Measurements from ENCODE around the gene PARD3B.

Gene PARD3B

DNA sequence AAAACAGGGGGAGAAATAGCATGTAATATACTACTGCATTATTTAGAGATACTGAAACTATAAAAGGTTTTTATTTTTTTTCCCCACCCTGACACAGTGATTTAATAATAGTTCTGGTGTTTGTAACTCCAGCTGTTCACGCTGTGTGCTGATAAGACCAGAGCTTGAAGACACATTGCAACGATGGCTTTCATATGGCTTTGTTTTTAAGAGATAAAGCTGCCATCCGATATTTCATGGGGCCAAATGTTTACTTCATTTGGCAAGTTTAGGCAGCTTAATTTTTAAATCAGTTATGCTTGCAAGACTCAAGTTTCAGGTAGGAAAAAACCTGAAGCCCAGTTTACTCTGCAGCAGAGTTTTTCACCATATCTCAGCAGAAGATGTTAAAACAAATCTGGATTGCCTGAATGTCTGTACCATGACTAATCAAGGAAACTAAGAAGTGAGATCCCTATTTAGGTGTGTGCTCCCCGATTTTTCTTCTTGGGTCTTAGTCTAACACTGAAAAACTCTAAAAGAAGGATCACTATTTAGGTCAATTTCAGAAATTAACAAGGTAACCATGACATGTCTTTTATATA, 508.6 kb downstream of the PARD3B start:
- TF ChIP-seq SUZ12 (IDR thresholded peaks at IDR 0.05; ENCODE audit: extremely low read depth, insufficient read depth, insufficient read length) (no peak), YY1 (IDR thresholded peaks at IDR 0.05; ENCODE audit: insufficient read depth, insufficient read length) (no peak), ZNF274 (IDR thresholded peaks at IDR 0.05; ENCODE audit: low read depth, low read length) (no peak)
- no peak overlapping the region for H3K4me3 ChIP-seq (ENCODE audit: insufficient read length, low read depth)
- no peak for DNase-seq (ENCODE audit: low read depth, low spot score)
- peaks cover 4% of the 10 kb centered on the region; the same call in 1 of the 2 replicates for H3K9me3 ChIP-seq (ENCODE audit: insufficient read depth, low read length)
- H3K9ac ChIP-seq (ENCODE audit: insufficient read length, low read depth) = no peak overlapping the region
- H3K4me1 ChIP-seq (ENCODE audit: insufficient read depth, insufficient read length) = no peaks in the 10 kb centered on the region
- no peaks in the 10 kb centered on the region for H3K27me3 ChIP-seq (ENCODE audit: insufficient read depth, insufficient read length)
- no peaks in the 10 kb centered on the region for H3K36me3 ChIP-seq (ENCODE audit: insufficient read depth, insufficient read length, low read length)

DNA sequence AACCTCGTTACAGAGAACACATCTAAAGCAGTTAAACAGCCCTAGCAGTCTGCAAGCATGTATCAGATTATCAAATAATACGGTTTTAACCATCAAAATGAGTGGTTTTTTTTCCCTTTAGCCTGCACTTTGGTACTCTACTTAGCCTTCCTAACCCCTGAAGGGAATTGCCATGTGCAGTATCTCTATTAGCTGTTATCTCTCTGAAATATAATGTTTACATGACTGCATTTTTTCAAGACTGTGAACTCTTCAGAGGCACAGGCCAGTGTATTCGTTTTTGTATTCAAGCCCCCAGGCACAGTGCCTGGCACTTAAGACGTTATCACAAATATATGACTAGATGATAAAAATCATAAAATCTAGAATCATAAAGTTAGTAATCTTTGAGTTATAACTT, 509.5 kb downstream of the PARD3B start:
- DNase-seq (ENCODE audit: low read depth, low spot score) = no peak
- no peak overlapping the region for H3K9ac ChIP-seq (ENCODE audit: insufficient read length, low read depth)
- H3K36me3 ChIP-seq (ENCODE audit: insufficient read depth, insufficient read length, low read length) = no peaks in the 10 kb centered on the region
- no peaks in the 10 kb centered on the region for H3K4me1 ChIP-seq (ENCODE audit: insufficient read depth, insufficient read length)
- TF ChIP-seq YY1 (IDR thresholded peaks at IDR 0.05; ENCODE audit: insufficient read depth, insufficient read length) (no peak), SUZ12 (IDR thresholded peaks at IDR 0.05; ENCODE audit: extremely low read depth, insufficient read depth, insufficient read length) (no peak), ZNF274 (IDR thresholded peaks at IDR 0.05; ENCODE audit: low read depth, low read length) (no peak)
- H3K27me3 ChIP-seq (ENCODE audit: insufficient read depth, insufficient read length) = no peaks in the 10 kb centered on the region
- no peak overlapping the region for H3K4me3 ChIP-seq (ENCODE audit: insufficient read length, low read depth)
- H3K9me3 ChIP-seq (ENCODE audit: insufficient read depth, low read length) = no peaks in the 10 kb centered on the region

DNA sequence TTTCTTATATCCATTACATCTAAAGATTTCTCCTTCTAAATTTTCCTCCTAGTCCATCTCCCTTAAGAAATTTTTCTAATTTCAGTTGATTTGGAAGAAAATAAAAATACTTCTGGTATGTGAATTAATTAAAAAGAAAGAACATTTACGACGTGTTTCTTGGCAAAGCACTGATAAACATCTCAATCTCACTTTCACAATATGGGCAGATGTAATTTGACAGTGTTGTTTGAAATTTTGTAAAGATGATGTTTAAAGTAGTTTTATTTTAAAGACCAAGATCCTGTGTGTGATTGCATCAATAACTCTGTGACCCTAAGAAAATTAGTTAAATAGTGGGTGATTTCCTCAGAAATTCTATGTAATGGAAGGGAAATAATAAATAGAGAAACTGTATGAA, 510.0 kb downstream of the PARD3B start:
- DNase-seq (ENCODE audit: low read depth, low spot score) = no peak
- H3K4me3 ChIP-seq (ENCODE audit: insufficient read length, low read depth) = no peak overlapping the region
- H3K4me1 ChIP-seq (ENCODE audit: insufficient read depth, insufficient read length) = no peaks in the 10 kb centered on the region
- H3K36me3 ChIP-seq (ENCODE audit: insufficient read depth, insufficient read length, low read length) = no peaks in the 10 kb centered on the region
- no peak overlapping the region for H3K9ac ChIP-seq (ENCODE audit: insufficient read length, low read depth)
- H3K9me3 ChIP-seq (ENCODE audit: insufficient read depth, low read length) = no peaks in the 10 kb centered on the region
- no peaks in the 10 kb centered on the region for H3K27me3 ChIP-seq (ENCODE audit: insufficient read depth, insufficient read length)
- TF ChIP-seq ZNF274 (IDR thresholded peaks at IDR 0.05; ENCODE audit: low read depth, low read length) (no peak), SUZ12 (IDR thresholded peaks at IDR 0.05; ENCODE audit: extremely low read depth, insufficient read depth, insufficient read length) (no peak), YY1 (IDR thresholded peaks at IDR 0.05; ENCODE audit: insufficient read depth, insufficient read length) (no peak)

DNA sequence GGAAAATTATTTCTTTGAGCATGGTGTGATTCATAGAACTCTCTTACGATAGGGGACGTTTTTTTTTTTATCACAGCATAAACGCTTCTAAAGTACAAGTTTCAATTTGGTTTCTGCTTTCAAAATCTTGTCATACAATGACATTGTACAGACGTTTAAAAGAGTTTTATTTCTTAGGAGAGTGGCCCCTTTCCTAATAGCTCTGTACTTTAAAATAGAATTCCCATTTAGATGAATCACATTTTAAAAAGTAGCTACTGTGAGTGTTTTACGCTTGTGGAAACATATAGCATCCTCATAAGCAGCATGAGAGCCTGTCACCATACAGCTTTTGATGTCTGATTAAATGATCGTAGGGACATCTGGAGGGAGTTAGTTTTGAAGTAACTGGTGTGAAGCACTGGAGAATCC, 510.9 kb downstream of the PARD3B start:
- TF ChIP-seq SUZ12 (IDR thresholded peaks at IDR 0.05; ENCODE audit: extremely low read depth, insufficient read depth, insufficient read length) (no peak), YY1 (IDR thresholded peaks at IDR 0.05; ENCODE audit: insufficient read depth, insufficient read length) (no peak), ZNF274 (IDR thresholded peaks at IDR 0.05; ENCODE audit: low read depth, low read length) (no peak)
- no peak for DNase-seq (ENCODE audit: low read depth, low spot score)
- Histone ChIP-seq H3K9me3 (ENCODE audit: insufficient read depth, low read length) (no peaks in the 10 kb centered on the region), H3K27me3 (ENCODE audit: insufficient read depth, insufficient read length) (no peaks in the 10 kb centered on the region), H3K4me1 (ENCODE audit: insufficient read depth, insufficient read length) (no peaks in the 10 kb centered on the region), H3K4me3 (ENCODE audit: insufficient read length, low read depth) (no peak overlapping the region), H3K36me3 (ENCODE audit: insufficient read depth, insufficient read length, low read length) (no peaks in the 10 kb centered on the region), H3K9ac (ENCODE audit: insufficient read length, low read depth) (no peak overlapping the region)

DNA sequence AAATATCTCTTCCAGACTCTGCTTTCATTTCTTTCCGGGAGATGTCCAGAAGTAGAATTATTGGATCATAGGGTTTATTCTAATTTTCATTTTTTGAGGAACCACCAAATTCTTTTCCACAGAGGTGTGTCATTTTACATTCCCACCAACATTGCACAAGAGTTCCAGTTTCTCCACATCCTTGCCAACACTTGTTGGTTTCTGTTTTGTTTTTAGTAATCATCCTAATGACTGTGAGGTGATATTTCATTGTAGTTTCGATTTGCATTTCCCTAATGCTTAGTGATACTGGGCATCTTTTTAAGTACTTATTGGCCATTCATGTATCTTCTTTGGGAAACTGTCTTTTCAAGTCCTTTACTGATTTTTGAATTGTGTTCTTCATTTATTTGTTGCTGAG, 513.1 kb downstream of the PARD3B start:
- Histone ChIP-seq H3K4me1 (ENCODE audit: insufficient read depth, insufficient read length) (no peaks in the 10 kb centered on the region), H3K9ac (ENCODE audit: insufficient read length, low read depth) (no peak overlapping the region), H3K27me3 (ENCODE audit: insufficient read depth, insufficient read length) (no peaks in the 10 kb centered on the region), H3K36me3 (ENCODE audit: insufficient read depth, insufficient read length, low read length) (no peaks in the 10 kb centered on the region), H3K4me3 (ENCODE audit: insufficient read length, low read depth) (no peak overlapping the region), H3K9me3 (ENCODE audit: insufficient read depth, low read length) (no peaks in the 10 kb centered on the region)
- DNase-seq (ENCODE audit: low read depth, low spot score) = no peak
- no peak for TF ChIP-seq ZNF274 (IDR thresholded peaks at IDR 0.05; ENCODE audit: low read depth, low read length)
- no peak for TF ChIP-seq YY1 (IDR thresholded peaks at IDR 0.05; ENCODE audit: insufficient read depth, insufficient read length)
- no peak for TF ChIP-seq SUZ12 (IDR thresholded peaks at IDR 0.05; ENCODE audit: extremely low read depth, insufficient read depth, insufficient read length)

DNA sequence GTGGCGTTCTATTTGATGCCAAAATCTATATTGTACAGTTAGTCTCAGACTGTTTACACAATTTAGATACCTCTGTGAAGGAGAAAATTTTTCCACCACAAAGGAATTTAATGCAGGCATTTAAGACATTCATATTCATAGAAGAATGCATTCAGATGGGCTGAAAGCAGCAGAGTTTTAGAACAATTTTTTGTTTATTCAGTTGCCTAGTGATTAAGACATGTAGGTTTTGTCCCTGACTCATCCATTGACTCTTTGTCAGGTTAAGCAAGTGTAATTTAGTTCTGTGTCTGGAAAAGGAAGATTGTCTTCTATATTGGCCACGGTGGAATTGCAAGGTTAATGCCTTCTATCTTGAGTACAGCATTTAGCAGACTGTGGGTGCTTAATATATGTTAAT, 515.0 kb downstream of the PARD3B start:
- TF ChIP-seq YY1 (IDR thresholded peaks at IDR 0.05; ENCODE audit: insufficient read depth, insufficient read length) = no peak
- no peak for TF ChIP-seq SUZ12 (IDR thresholded peaks at IDR 0.05; ENCODE audit: extremely low read depth, insufficient read depth, insufficient read length)
- TF ChIP-seq ZNF274 (IDR thresholded peaks at IDR 0.05; ENCODE audit: low read depth, low read length) = no peak
- no peaks in the 10 kb centered on the region for H3K36me3 ChIP-seq (ENCODE audit: insufficient read depth, insufficient read length, low read length)
- DNase-seq (ENCODE audit: low read depth, low spot score) = no peak
- no peak overlapping the region for H3K9ac ChIP-seq (ENCODE audit: insufficient read length, low read depth)
- no peaks in the 10 kb centered on the region for H3K4me1 ChIP-seq (ENCODE audit: insufficient read depth, insufficient read length)
- no peaks in the 10 kb centered on the region for H3K27me3 ChIP-seq (ENCODE audit: insufficient read depth, insufficient read length)
- H3K4me3 ChIP-seq (ENCODE audit: insufficient read length, low read depth) = no peak overlapping the region
- H3K9me3 ChIP-seq (ENCODE audit: insufficient read depth, low read length) = no peaks in the 10 kb centered on the region

DNA sequence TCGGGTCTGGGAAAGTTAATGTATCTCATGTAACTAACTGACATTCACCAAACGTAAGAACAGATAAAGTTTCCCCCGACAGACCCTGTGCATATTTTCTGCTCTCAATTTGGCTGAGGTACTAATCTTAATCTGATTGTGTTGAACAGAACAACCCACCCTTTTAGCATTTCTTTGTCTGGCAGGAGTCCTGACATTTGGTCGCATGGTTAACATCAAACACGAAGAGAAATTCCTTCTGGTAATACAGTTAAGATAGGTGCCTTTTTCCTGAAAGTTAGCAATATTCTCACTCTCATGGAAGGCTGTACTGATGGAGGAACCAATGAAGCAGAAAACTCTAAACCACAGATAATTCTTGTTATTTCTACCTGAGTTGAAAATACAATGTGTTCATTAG, 520.8 kb downstream of the PARD3B start:
- H3K4me1 ChIP-seq (ENCODE audit: insufficient read depth, insufficient read length) = no peaks in the 10 kb centered on the region
- H3K36me3 ChIP-seq (ENCODE audit: insufficient read depth, insufficient read length, low read length) = no peaks in the 10 kb centered on the region
- H3K9ac ChIP-seq (ENCODE audit: insufficient read length, low read depth) = no peak overlapping the region
- H3K9me3 ChIP-seq (ENCODE audit: insufficient read depth, low read length) = no peaks in the 10 kb centered on the region
- DNase-seq (ENCODE audit: low read depth, low spot score) = no peak
- TF ChIP-seq ZNF274 (IDR thresholded peaks at IDR 0.05; ENCODE audit: low read depth, low read length) (no peak), YY1 (IDR thresholded peaks at IDR 0.05; ENCODE audit: insufficient read depth, insufficient read length) (no peak)
- H3K27me3 ChIP-seq (ENCODE audit: insufficient read depth, insufficient read length) = no peaks in the 10 kb centered on the region
- H3K4me3 ChIP-seq (ENCODE audit: insufficient read length, low read depth) = no peak overlapping the region

Measured in NT2/D1 (cell line).